DOHH2 (cell line): ENCODE data around the gene UBE2QL1.

Experiments used
- H3F3A ChIP-seq: fragments of 200-600 bp; sonication (generic), shearing (Covaris generic); 2 replicates; pipeline ENCODE4 v1.6.0; 2016; ENCODE audit warnings: antibody characterized with exemption, mild to moderate bottlenecking; ENCODE audit not compliant: control insufficient read depth, insufficient read depth
- H3K27ac ChIP-seq: fragments of 200-600 bp; sonication (generic); 2 replicates; pipeline ENCODE4 v1.5.1; 2014; ENCODE audit warnings: low read depth, mild to moderate bottlenecking, low read length, moderate library complexity
- H3K27me3 ChIP-seq: fragments of 200-600 bp; sonication (generic); 2 replicates; pipeline ENCODE4 v1.6.1; 2014; ENCODE audit warnings: mild to moderate bottlenecking, low read length, mixed read lengths; ENCODE audit not compliant: control insufficient read depth
- H3K36me3 ChIP-seq: fragments of 200-600 bp; sonication (generic); 2 replicates; pipeline ENCODE4 v1.6.1; 2014; ENCODE audit warnings: mild to moderate bottlenecking, low read length, moderate library complexity, mixed read lengths; ENCODE audit not compliant: control insufficient read depth
- H3K4me1 ChIP-seq: fragments of 200-600 bp; sonication (generic); 2 replicates; pipeline ENCODE4 v1.6.1; 2014; ENCODE audit warnings: mild to moderate bottlenecking, low read length, mixed read lengths; ENCODE audit not compliant: control insufficient read depth
- H3K4me2 ChIP-seq: fragments of 200-600 bp; sonication (generic); 2 replicates; pipeline ENCODE4 v1.6.0; 2014; ENCODE audit warnings: mild to moderate bottlenecking, low read length, moderate library complexity
- H3K4me3 ChIP-seq: fragments of 200-600 bp; sonication (generic); 2 replicates; pipeline ENCODE4 v1.5.1; 2014; ENCODE audit warnings: mild to moderate bottlenecking, low read length, mixed read lengths
- H3K79me2 ChIP-seq: fragments of 200-600 bp; sonication (generic); 2 replicates; pipeline ENCODE4 v1.6.1; 2014; ENCODE audit warnings: mild to moderate bottlenecking, low read length, mixed read lengths; ENCODE audit not compliant: control insufficient read depth
- H3K9me2 ChIP-seq: fragments of 200-600 bp; sonication (generic); replicated peaks from 2 replicates; pipeline ENCODE4 v1.6.1; 2014; ENCODE audit warnings: mild to moderate bottlenecking, low read length, mixed read lengths; ENCODE audit not compliant: control insufficient read depth
- H3K9me3 ChIP-seq: fragments of 200-600 bp; sonication (generic); 2 replicates; pipeline ENCODE4 v1.6.1; 2014; ENCODE audit warnings: antibody characterized with exemption, low read length, mixed read lengths; ENCODE audit not compliant: control insufficient read depth, insufficient read depth
- H4K20me1 ChIP-seq: fragments of 200-600 bp; sonication (generic); 2 replicates; pipeline ENCODE4 v1.6.0; 2014; ENCODE audit warnings: low read depth, mild to moderate bottlenecking, antibody characterized with exemption, low read length, moderate library complexity; ENCODE audit not compliant: control insufficient read depth, insufficient read depth
- EZH2phosphoT487 ChIP-seq: fragments of 200-600 bp; sonication (generic); IDR thresholded peaks from 2 replicates; pipeline ENCODE4 v1.6.1; 2017; ENCODE audit warnings: borderline replicate concordance, mild to moderate bottlenecking, antibody characterized with exemption, low read length, moderate library complexity, mixed read lengths
- TF ChIP-seq, protein P1 (sequence below): fragments of 200-600 bp; sonication (generic); IDR thresholded peaks from one replicate; pipeline ENCODE4 v1.5.1; 2014; ENCODE audit warnings: antibody characterized with exemption, mild to moderate bottlenecking, low read depth, low read length; ENCODE audit not compliant: poor library complexity, severe bottlenecking

The UBE2QL1 gene

DNA sequence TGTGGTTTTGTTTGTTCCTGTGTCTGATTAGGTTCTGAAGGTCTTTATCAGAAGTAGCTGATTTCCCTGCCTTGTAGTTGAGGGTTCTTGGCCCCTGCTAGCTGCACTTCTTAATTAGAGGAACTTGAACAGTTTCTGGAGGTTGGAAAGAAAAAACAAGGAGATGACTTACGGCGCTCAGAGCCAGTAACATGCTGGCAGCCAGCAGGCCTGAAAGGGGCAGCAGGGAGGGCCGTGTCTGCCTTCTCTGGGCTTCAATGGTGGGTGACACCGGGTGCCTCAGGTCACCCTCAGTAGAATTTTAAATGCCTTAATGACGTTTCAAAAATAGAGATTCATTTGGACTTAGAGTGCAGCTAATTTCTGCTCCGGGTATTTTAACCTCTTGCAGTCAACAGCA is 15.8 kb downstream of the UBE2QL1 start:
- Histone ChIP-seq H3K27ac (no peak overlapping the region), H3K4me3 (no peak overlapping the region), H3F3A (no peaks in the 10 kb centered on the region), H3K4me1 (no peaks in the 10 kb centered on the region), H4K20me1 (no peaks in the 10 kb centered on the region), H3K4me2 (no peak overlapping the region), H3K36me3 (no peaks in the 10 kb centered on the region), H3K9me3 (no peaks in the 10 kb centered on the region), H3K9me2 (no peaks in the 10 kb centered on the region), H3K79me2 (no peaks in the 10 kb centered on the region), H3K27me3 (no peaks in the 10 kb centered on the region; the same call in 1 of the 2 replicates)
- TF ChIP-seq, protein P1, sequence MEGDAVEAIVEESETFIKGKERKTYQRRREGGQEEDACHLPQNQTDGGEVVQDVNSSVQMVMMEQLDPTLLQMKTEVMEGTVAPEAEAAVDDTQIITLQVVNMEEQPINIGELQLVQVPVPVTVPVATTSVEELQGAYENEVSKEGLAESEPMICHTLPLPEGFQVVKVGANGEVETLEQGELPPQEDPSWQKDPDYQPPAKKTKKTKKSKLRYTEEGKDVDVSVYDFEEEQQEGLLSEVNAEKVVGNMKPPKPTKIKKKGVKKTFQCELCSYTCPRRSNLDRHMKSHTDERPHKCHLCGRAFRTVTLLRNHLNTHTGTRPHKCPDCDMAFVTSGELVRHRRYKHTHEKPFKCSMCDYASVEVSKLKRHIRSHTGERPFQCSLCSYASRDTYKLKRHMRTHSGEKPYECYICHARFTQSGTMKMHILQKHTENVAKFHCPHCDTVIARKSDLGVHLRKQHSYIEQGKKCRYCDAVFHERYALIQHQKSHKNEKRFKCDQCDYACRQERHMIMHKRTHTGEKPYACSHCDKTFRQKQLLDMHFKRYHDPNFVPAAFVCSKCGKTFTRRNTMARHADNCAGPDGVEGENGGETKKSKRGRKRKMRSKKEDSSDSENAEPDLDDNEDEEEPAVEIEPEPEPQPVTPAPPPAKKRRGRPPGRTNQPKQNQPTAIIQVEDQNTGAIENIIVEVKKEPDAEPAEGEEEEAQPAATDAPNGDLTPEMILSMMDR, result no peak
- no peak for TF ChIP-seq EZH2phosphoT487

- TF ChIP-seq EZH2phosphoT487, result no peak
- TF ChIP-seq, protein P1, result no peak
- H3K9me3 ChIP-seq, result no peaks in the 10 kb centered on the region
- no peaks in the 10 kb centered on the region for H3K36me3 ChIP-seq
- H3K4me1 ChIP-seq, result no peaks in the 10 kb centered on the region
- H3K4me3 ChIP-seq, result no peak overlapping the region
- H3K79me2 ChIP-seq, result no peaks in the 10 kb centered on the region
- H4K20me1 ChIP-seq, result no peaks in the 10 kb centered on the region
- H3K27me3 ChIP-seq, result no peaks in the 10 kb centered on the region
- no peaks in the 10 kb centered on the region for H3F3A ChIP-seq
- no peak overlapping the region for H3K27ac ChIP-seq
- no peaks in the 10 kb centered on the region for H3K9me2 ChIP-seq
- no peak overlapping the region for H3K4me2 ChIP-seq
Observed at GRCh38 chr5:6465831-6466790, 17.5 kb downstream of the UBE2QL1 start.

- Histone ChIP-seq H3K4me1 (no peaks in the 10 kb centered on the region), H3K27me3 (no peaks in the 10 kb centered on the region), H3K79me2 (no peaks in the 10 kb centered on the region), H3K9me3 (no peaks in the 10 kb centered on the region), H3K4me2 (no peak overlapping the region), H3K27ac (no peak overlapping the region), H3F3A (no peaks in the 10 kb centered on the region), H3K9me2 (no peaks in the 10 kb centered on the region), H4K20me1 (no peaks in the 10 kb centered on the region), H3K4me3 (no peak overlapping the region), H3K36me3 (no peaks in the 10 kb centered on the region)
- TF ChIP-seq, protein P1, result no peak
- no peak for TF ChIP-seq EZH2phosphoT487
Observed at GRCh38 chr5:6466975-6467567, 18.4 kb downstream of the UBE2QL1 start.
